Measurements from ENCODE around the gene OR6S1.

DNA sequence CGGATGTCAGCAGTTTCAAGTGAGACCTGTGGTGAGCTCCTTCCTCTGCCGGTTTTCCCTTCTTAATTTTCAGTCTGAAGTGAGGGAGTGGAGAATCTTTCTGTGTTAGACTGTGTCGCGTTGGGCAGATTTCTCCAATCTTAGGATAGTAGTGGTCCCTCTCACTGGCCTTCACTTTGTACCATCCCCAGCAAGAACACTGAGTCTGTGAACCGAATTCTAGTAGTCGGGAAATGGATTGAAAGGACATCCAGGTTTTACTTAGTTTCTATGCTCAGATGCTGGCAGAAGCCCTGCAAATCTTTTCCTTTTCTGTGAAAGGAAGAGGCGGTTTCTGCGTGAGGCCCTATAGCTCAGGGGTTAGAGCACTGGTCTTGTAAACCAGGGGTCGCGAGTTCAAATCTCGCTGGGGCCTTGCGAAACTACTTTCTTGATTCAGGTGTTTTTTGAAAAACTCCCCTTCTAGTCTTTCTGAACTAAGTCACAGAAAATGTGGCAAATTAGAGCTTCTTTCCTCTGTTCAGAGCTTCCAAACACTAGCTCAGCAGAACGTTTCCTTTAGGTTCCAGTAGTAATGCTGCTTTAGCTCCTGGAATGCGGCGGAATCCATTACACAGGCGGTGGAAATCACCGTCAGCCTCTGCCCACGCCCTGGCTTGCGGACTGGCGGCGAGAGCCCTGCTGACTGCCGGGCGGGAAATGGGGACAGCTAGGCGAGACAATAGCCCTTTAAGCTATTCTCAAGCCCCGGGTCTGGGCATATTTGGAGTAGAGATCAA is 40.0 kb upstream of the OR6S1 start:
- no peak for TF ChIP-seq NFYB (IDR thresholded peaks at IDR 0.05; ENCODE audit: insufficient read depth, low read depth, low read length)
- TF ChIP-seq DPF2 (IDR thresholded peaks at IDR 0.05) = peak; percentile 67
- no peak for TF ChIP-seq NRF1 (conservative IDR thresholded peaks at IDR 0.05; ENCODE audit: low read depth, low read length)

All from GM12878 (cell line).